Osteoblast (primary cell): ENCODE measurements around the gene PIP4K2A. TPM values are rescaled to one million over a fixed set of nuclear protein-coding genes. Genes with fewer than 3 reads are reported as not detected.

Experiments used
- DNase-seq: peaks from one replicate; pipeline ENCODE4 v3.0.0; 2011; ENCODE audit warnings: low spot score, mixed read lengths; ENCODE audit not compliant: insufficient read length; ENCODE audit errors: missing footprints
- H2AFZ ChIP-seq: 2 replicates; pipeline ENCODE4 v1.6.0; 2011; ENCODE audit warnings: mild to moderate bottlenecking, low read length
- H3K27ac ChIP-seq: 2 replicates; pipeline ENCODE4 v1.5.1; 2011; ENCODE audit warnings: mild to moderate bottlenecking, low read depth, low read length, moderate library complexity
- H3K27me3 ChIP-seq: 2 replicates; pipeline ENCODE4 v1.6.0; 2012; ENCODE audit warnings: mild to moderate bottlenecking, control low read depth, inconsistent platforms, low read length, moderate library complexity; ENCODE audit not compliant: insufficient read depth
- H3K36me3 ChIP-seq: 2 replicates; pipeline ENCODE4 v1.5.1; 2011; ENCODE audit warnings: mild to moderate bottlenecking, low read length, control low read depth, moderate library complexity; ENCODE audit not compliant: insufficient read depth
- H3K4me1 ChIP-seq: 2 replicates; pipeline ENCODE4 v1.5.1; 2011; ENCODE audit warnings: mild to moderate bottlenecking, low read length, control low read depth, moderate library complexity; ENCODE audit not compliant: insufficient read depth
- H3K4me2 ChIP-seq: 2 replicates; pipeline ENCODE4 v1.6.0; 2011; ENCODE audit warnings: mild to moderate bottlenecking, low read length; ENCODE audit not compliant: insufficient read depth
- H3K4me3 ChIP-seq: fragments of 200-600 bp; sonication (generic); 3 replicates; pipeline ENCODE4 v1.5.1; 2012; ENCODE audit warnings: mild to moderate bottlenecking, low read length, inconsistent platforms; ENCODE audit not compliant: insufficient read depth
- H3K79me2 ChIP-seq: 2 replicates; pipeline ENCODE4 v1.6.0; 2012; ENCODE audit warnings: mild to moderate bottlenecking, low read length, control low read depth, inconsistent platforms; ENCODE audit not compliant: insufficient read depth
- H3K9me3 ChIP-seq: 2 replicates; pipeline ENCODE4 v1.5.1; 2011; ENCODE audit warnings: low read depth, low read length, control low read depth
- H4K20me1 ChIP-seq: 2 replicates; pipeline ENCODE4 v1.6.0; 2012; ENCODE audit warnings: mild to moderate bottlenecking, low read length, control low read depth; ENCODE audit not compliant: insufficient read depth
- CTCF ChIP-seq: IDR thresholded peaks from 2 replicates; pipeline ENCODE4 v1.5.1; 2011; ENCODE audit warnings: mild to moderate bottlenecking, low read depth, low read length, moderate library complexity; ENCODE audit errors: extremely low read depth
- total RNA-seq: library from RNA; depleted of rRNA; stranded (reverse); fragments of >200 nt; gene quantifications from 2 replicates; pipeline ENCODE4 v1.2.3, GENCODE V29; 2012

PIP4K2A gene
- total RNA-seq, 1 donor: 68.8 TPM

DNA sequence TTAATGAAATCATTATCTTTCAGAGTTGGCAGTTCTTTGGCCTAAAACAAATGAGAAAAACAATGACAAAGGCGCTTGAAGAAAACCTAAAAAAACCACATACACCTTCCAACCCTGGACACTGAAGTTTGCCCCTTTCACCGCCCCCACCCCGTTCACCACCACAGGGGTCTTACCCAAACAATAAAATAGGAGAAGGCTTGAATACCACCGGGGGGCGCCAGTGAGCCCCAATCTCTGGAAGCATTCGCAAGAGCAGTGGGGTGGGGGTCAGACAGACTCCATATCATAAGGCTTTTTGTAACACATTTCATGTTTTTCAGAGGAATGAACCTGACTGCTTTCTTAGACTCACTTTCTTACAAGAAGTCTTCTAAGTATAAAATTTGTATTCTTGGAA lies 163.6 kb downstream of the PIP4K2A start:
- Histone ChIP-seq H2AFZ (no peak overlapping the region), H3K9me3 (no peaks in the 10 kb centered on the region), H4K20me1 (no peaks in the 10 kb centered on the region), H3K4me3 (no peak overlapping the region), H3K27ac (no peak overlapping the region), H3K36me3 (peaks cover 6% of the 10 kb centered on the region), H3K79me2 (no peaks in the 10 kb centered on the region), H3K4me2 (no peak overlapping the region), H3K4me1 (peaks cover 4% of the 10 kb centered on the region), H3K27me3 (no peaks in the 10 kb centered on the region)
- peak; percentile 64 for TF ChIP-seq CTCF
- no peak for DNase-seq

DNA sequence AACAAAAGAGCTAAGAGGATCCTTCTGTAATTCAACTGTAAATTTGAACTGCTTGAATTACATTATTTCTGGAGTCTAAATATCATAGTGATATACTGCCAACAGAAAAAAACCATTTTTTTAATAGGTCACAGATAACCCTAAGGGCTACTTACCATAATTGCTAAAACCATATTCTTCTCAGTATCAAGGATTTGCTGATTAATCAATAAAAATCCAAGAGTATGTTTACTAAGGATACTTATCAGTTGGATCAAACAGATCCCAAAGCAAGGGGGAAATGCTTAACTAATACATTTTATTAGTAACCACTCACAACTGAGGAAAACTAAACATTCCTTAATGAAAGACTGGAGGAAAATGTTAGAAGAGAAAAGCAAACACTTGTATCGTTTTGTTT lies 166.0 kb downstream of the PIP4K2A start:
- no peak for TF ChIP-seq CTCF
- no peaks in the 10 kb centered on the region for H4K20me1 ChIP-seq
- no peak overlapping the region for H3K4me3 ChIP-seq
- peaks cover 6% of the 10 kb centered on the region for H3K36me3 ChIP-seq
- no peak overlapping the region for H2AFZ ChIP-seq
- H3K4me1 ChIP-seq: peaks cover 4% of the 10 kb centered on the region
- H3K79me2 ChIP-seq: no peaks in the 10 kb centered on the region
- H3K27me3 ChIP-seq: no peaks in the 10 kb centered on the region
- no peak for DNase-seq
- no peaks in the 10 kb centered on the region for H3K9me3 ChIP-seq
- no peak overlapping the region for H3K27ac ChIP-seq
- H3K4me2 ChIP-seq: no peak overlapping the region

GRCh38 chr10:22545643-22546042 lies 168.7 kb downstream of the PIP4K2A start:
- no peak for DNase-seq
- Histone ChIP-seq H3K36me3 (peaks cover 17% of the 10 kb centered on the region), H3K9me3 (no peaks in the 10 kb centered on the region), H3K79me2 (no peaks in the 10 kb centered on the region), H3K27me3 (no peaks in the 10 kb centered on the region), H4K20me1 (no peaks in the 10 kb centered on the region), H3K4me2 (no peak overlapping the region), H3K4me3 (no peak overlapping the region), H3K4me1 (no peaks in the 10 kb centered on the region), H3K27ac (no peak overlapping the region), H2AFZ (no peak overlapping the region)
- no peak for TF ChIP-seq CTCF

- TF ChIP-seq CTCF: no peak
- Histone ChIP-seq H3K79me2 (no peaks in the 10 kb centered on the region), H3K27ac (no peak overlapping the region), H3K4me3 (no peak overlapping the region), H3K4me2 (no peak overlapping the region), H3K36me3 (peaks cover 15% of the 10 kb centered on the region), H3K27me3 (no peaks in the 10 kb centered on the region), H2AFZ (no peak overlapping the region), H3K9me3 (no peaks in the 10 kb centered on the region), H3K4me1 (no peaks in the 10 kb centered on the region), H4K20me1 (no peaks in the 10 kb centered on the region)
- no peak for DNase-seq
These were observed 169.9 kb downstream of the PIP4K2A start for GRCh38 chr10:22544325-22545068.
